ENCODE results near the gene SCART1.

The SCART1 gene

DNA sequence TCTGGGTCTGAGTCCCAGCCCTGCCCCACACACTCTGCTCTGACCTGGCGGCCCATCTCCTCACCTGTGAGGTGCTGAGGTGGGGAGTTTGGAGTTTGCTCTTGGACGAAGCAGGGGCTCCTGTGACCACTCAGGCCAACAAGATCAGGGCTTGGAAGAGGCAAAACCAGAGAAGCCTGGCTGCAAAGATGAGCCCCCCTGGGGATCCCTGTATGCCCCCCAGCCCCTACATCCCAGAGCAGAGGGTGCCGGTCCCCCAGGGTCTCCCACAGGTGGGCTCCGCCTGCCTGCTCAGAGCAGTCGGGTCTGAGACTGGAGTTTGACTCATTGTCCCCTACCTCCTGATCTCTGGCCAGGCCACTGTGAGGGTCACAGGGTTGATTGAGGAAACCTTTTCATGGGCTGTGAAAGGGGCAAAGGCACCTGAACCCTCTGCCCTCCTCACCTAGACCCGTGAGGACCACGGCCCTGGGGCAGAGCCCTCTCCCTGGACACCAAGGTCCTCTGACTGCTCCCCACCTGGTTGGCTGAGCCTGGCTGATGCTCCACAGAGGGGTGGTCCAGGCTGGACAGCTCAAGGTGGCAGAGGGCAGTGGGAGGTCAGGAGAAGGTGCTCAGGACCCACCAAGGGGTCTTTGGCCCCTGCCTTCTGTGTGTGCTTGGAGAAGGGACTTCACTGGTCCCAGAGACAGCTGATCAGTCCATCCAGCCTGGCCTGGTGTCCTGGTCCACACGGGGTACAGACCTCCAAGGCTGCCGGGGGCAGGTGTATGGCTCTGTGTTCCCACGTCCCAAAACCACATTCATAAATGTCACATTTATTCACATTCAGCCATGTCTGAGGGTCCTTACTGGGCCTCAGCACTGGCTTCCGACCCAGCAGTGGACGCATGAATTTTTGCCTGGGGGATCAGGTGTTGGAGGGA lies 9.1 kb upstream of the SCART1 start:
- Histone ChIP-seq H2AFZ (ENCODE audit: low read depth, low read length, severe bottlenecking) (no peak overlapping the region), H3K27ac (ENCODE audit: low read depth, low read length) (no peak overlapping the region), H3K9me2 (replicated peaks; ENCODE audit: insufficient read depth, low read length) (no peaks in the 10 kb centered on the region), H4K20me1 (ENCODE audit: low read depth, low read length) (no peaks in the 10 kb centered on the region), H3K4me3 (ENCODE audit: insufficient read depth, low read length, poor library complexity, severe bottlenecking) (no peak overlapping the region), H3K4me2 (ENCODE audit: low read depth, low read length, poor library complexity, severe bottlenecking) (no peak overlapping the region), H3K79me2 (ENCODE audit: insufficient read depth, low read length) (no peaks in the 10 kb centered on the region), H3K9me3 (ENCODE audit: insufficient read depth, low read length) (peaks cover 17% of the 10 kb centered on the region; the same call in 1 of the 2 replicates), H3K9ac (ENCODE audit: low read length) (no peak overlapping the region), H3K36me3 (ENCODE audit: low read length) (0 out of 2 replicates have a peak, but pooled peaks cover 3% of the 10 kb centered on the region), H3K27me3 (ENCODE audit: low read length) (no peaks in the 10 kb centered on the region), H3F3A (ENCODE audit: insufficient read depth) (no peaks in the 10 kb centered on the region)
- TF ChIP-seq EZH2phosphoT487 (conservative IDR thresholded peaks at IDR 0.05; ENCODE audit: low read length): no peak
- TF ChIP-seq, protein P1, sequence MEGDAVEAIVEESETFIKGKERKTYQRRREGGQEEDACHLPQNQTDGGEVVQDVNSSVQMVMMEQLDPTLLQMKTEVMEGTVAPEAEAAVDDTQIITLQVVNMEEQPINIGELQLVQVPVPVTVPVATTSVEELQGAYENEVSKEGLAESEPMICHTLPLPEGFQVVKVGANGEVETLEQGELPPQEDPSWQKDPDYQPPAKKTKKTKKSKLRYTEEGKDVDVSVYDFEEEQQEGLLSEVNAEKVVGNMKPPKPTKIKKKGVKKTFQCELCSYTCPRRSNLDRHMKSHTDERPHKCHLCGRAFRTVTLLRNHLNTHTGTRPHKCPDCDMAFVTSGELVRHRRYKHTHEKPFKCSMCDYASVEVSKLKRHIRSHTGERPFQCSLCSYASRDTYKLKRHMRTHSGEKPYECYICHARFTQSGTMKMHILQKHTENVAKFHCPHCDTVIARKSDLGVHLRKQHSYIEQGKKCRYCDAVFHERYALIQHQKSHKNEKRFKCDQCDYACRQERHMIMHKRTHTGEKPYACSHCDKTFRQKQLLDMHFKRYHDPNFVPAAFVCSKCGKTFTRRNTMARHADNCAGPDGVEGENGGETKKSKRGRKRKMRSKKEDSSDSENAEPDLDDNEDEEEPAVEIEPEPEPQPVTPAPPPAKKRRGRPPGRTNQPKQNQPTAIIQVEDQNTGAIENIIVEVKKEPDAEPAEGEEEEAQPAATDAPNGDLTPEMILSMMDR (IDR thresholded peaks at IDR 0.05; ENCODE audit: insufficient read depth, low read length, poor library complexity, severe bottlenecking): no peak

DNA sequence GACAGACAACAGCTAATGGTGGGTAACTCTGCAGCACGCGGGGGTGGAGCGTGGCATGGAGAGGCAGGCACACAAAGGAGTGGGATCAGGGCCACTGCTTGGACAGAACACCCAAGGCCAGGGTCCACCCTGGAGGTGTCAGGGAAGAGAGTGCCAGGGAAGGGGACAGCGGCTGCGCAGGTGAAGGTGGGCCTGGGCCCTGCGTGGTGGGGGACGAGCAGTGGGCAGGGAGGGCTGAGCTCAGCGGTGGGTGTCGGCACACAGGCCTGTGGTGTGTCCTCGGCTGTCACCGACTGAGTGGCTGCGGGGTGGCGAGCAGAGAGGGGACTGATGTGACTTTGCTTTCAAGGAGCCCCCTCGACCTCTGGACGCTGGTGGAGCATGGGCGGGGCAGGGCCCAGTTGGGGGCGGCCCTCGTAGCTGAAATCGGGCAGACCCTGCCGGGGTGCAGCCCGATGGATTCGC lies 8.4 kb upstream of the SCART1 start:
- no peak overlapping the region for H2AFZ ChIP-seq (ENCODE audit: low read depth, low read length, severe bottlenecking)
- no peak overlapping the region for H3K4me3 ChIP-seq (ENCODE audit: insufficient read depth, low read length, poor library complexity, severe bottlenecking)
- no peak for TF ChIP-seq EZH2phosphoT487 (conservative IDR thresholded peaks at IDR 0.05; ENCODE audit: low read length)
- TF ChIP-seq, protein P1 (IDR thresholded peaks at IDR 0.05; ENCODE audit: insufficient read depth, low read length, poor library complexity, severe bottlenecking): no peak
- H3K9ac ChIP-seq (ENCODE audit: low read length): no peak overlapping the region
- H3K4me2 ChIP-seq (ENCODE audit: low read depth, low read length, poor library complexity, severe bottlenecking): no peak overlapping the region
- no peaks in the 10 kb centered on the region for H4K20me1 ChIP-seq (ENCODE audit: low read depth, low read length)
- H3K27me3 ChIP-seq (ENCODE audit: low read length): no peaks in the 10 kb centered on the region
- H3K9me2 ChIP-seq (replicated peaks; ENCODE audit: insufficient read depth, low read length): no peaks in the 10 kb centered on the region
- H3K27ac ChIP-seq (ENCODE audit: low read depth, low read length): no peak overlapping the region
- H3F3A ChIP-seq (ENCODE audit: insufficient read depth): no peaks in the 10 kb centered on the region
- H3K9me3 ChIP-seq (ENCODE audit: insufficient read depth, low read length): peaks cover 17% of the 10 kb centered on the region; the same call in 1 of the 2 replicates
- no peaks in the 10 kb centered on the region for H3K79me2 ChIP-seq (ENCODE audit: insufficient read depth, low read length)
- 0 out of 2 replicates have a peak, but pooled peaks cover 3% of the 10 kb centered on the region for H3K36me3 ChIP-seq (ENCODE audit: low read length)

DNA sequence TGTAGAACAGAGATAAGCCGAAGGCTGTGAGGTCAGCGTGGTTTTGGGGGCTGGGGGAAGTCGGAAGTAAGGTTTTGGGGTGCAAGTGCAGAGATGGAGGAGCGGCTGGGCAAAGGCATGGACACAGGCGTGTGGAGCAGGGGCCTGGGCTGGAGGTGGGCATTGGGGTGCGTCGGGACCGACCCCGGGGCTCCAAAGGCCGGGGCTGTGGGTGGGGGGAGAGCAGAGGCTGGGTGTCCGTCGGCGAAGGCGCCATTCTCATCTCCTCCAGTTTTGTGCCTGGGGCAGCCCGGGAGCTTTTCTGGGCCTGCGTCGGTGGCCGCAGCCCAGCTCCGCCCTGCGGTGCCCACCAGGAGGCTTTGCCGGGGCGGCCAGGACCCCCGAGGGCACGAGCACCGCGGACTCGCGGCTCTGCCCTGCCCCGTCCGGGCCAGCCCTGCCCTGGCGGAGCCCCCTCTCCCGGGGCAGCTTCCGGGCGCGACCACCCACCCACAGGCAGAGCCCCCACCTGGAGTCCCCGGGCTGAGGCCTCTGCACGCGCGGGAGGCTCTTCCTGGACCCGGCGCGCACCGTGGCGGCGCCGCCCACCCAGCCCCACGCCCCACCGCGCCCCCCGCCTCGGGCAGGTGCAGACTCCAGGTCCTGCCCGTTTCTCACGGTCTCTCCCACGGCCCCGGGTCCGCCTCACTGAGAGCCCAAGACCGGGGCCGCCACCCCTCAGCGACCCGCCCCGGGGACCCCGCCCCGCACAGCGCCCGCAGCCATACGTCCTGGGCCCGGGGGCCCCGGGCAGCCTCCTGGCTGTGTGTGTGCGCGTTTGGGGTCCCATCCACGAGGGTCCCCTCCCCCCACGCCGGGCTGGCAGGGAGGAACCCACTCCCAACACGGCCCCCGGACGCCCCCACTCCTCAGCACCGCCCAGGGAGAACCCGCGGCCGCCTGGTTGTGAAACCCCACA lies 7.7 kb upstream of the SCART1 start:
- no peak overlapping the region for H3K27ac ChIP-seq (ENCODE audit: low read depth, low read length)
- H3K79me2 ChIP-seq (ENCODE audit: insufficient read depth, low read length): no peaks in the 10 kb centered on the region
- 0 out of 2 replicates have a peak, but pooled peaks cover 3% of the 10 kb centered on the region for H3K36me3 ChIP-seq (ENCODE audit: low read length)
- no peak overlapping the region for H3K4me3 ChIP-seq (ENCODE audit: insufficient read depth, low read length, poor library complexity, severe bottlenecking)
- H2AFZ ChIP-seq (ENCODE audit: low read depth, low read length, severe bottlenecking): no peak overlapping the region
- H3K27me3 ChIP-seq (ENCODE audit: low read length): no peaks in the 10 kb centered on the region
- peaks cover 17% of the 10 kb centered on the region; the same call in 1 of the 2 replicates for H3K9me3 ChIP-seq (ENCODE audit: insufficient read depth, low read length)
- no peak overlapping the region for H3K9ac ChIP-seq (ENCODE audit: low read length)
- TF ChIP-seq, protein P1 (IDR thresholded peaks at IDR 0.05; ENCODE audit: insufficient read depth, low read length, poor library complexity, severe bottlenecking): no peak
- TF ChIP-seq EZH2phosphoT487 (conservative IDR thresholded peaks at IDR 0.05; ENCODE audit: low read length): no peak
- H3K9me2 ChIP-seq (replicated peaks; ENCODE audit: insufficient read depth, low read length): no peaks in the 10 kb centered on the region
- no peaks in the 10 kb centered on the region for H3F3A ChIP-seq (ENCODE audit: insufficient read depth)
- H4K20me1 ChIP-seq (ENCODE audit: low read depth, low read length): no peaks in the 10 kb centered on the region
- H3K4me2 ChIP-seq (ENCODE audit: low read depth, low read length, poor library complexity, severe bottlenecking): no peak overlapping the region

Data from SU-DHL-6 (cell line).